Activated naive CD8-positive, alpha-beta T cell treated with anti-CD3 and anti-CD28 coated beads, Interleukin-2, amount 50 U/mL, for 24 hours (primary cell): ENCODE data around the gene ANKHD1.
"Not testable (repeated sequence)": the region's sequence is repeated elsewhere in the genome, so short reads cannot be mapped to it uniquely, and the experiment has no call there.

Source experiments
- ATAC-seq: fragments of 150-1000 bp; cut with Tn5 transposase; one replicate; pipeline ENCODE4 v1.10.0; 2021
- DNase-seq: peaks from one replicate; pipeline ENCODE4 v3.0.0; 2021
- H3K27ac Mint-ChIP-seq: one replicate; pipeline ENCODE4 v1.8.0; 2021; ENCODE audit warnings: mild to moderate bottlenecking, mixed read lengths
- H3K27me3 Mint-ChIP-seq: one replicate; pipeline ENCODE4 v1.8.0; 2021; ENCODE audit warnings: mixed read lengths
- H3K36me3 Mint-ChIP-seq: one replicate; pipeline ENCODE4 v1.8.0; 2021; ENCODE audit warnings: low read depth, mixed read lengths
- H3K4me1 Mint-ChIP-seq: one replicate; pipeline ENCODE4 v1.8.0; 2021; ENCODE audit warnings: mixed read lengths
- H3K4me3 Mint-ChIP-seq: one replicate; pipeline ENCODE4 v1.8.0; 2021; ENCODE audit warnings: mild to moderate bottlenecking, moderate library complexity, mixed read lengths
- H3K9me3 Mint-ChIP-seq: one replicate; pipeline ENCODE4 v1.8.0; 2021; ENCODE audit warnings: mixed read lengths

Gene ANKHD1

DNA sequence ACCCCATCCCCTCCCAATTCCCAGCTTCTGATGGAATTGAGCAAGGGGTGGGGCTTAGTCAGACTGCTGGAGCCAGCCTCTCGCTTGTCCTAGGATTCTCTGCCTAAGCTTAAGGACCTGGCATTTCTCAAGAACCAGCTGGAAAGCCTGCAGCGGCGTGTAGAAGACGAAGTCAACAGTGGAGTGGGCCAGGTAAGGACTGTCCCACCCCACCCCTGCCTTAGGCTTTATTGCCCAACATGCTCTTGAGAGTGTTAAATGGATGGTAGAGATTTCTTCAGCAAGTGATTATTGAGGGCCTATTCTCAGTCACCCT lies 164.1 kb downstream of the ANKHD1 start:
- Mint-ChIP-seq H3K9me3 (no peaks in the 10 kb centered on the region), H3K4me3 (peak overlapping the region; percentile 97), H3K27me3 (no peaks in the 10 kb centered on the region), H3K27ac (peak overlapping the region; percentile 98), H3K36me3 (peaks cover 30% of the 10 kb centered on the region), H3K4me1 (peaks cover 59% of the 10 kb centered on the region)
- ATAC-seq = no peak
- no peak for DNase-seq

DNA sequence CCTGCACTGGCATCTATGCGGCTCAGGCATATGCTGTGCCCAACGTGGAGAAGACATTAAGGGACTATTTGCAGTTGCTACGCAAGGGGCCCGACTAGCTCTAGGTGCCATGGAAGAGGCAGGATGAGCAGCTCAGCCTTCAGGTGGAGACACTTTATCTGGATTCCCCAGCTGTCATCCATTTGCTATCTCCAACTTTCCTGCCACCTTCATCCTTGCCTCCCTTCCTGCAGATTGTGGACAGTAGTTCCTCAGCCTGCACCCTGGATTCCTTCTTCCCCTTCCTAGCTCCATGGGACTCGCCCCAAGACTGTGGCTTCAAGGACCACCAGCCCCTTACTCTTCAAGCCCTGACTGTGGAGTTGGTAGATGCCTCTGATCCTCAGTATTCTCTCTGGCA lies 165.0 kb downstream of the ANKHD1 start:
- Mint-ChIP-seq H3K36me3 (peaks cover 30% of the 10 kb centered on the region), H3K9me3 (no peaks in the 10 kb centered on the region), H3K27ac (peak overlapping the region; percentile 41)

DNA sequence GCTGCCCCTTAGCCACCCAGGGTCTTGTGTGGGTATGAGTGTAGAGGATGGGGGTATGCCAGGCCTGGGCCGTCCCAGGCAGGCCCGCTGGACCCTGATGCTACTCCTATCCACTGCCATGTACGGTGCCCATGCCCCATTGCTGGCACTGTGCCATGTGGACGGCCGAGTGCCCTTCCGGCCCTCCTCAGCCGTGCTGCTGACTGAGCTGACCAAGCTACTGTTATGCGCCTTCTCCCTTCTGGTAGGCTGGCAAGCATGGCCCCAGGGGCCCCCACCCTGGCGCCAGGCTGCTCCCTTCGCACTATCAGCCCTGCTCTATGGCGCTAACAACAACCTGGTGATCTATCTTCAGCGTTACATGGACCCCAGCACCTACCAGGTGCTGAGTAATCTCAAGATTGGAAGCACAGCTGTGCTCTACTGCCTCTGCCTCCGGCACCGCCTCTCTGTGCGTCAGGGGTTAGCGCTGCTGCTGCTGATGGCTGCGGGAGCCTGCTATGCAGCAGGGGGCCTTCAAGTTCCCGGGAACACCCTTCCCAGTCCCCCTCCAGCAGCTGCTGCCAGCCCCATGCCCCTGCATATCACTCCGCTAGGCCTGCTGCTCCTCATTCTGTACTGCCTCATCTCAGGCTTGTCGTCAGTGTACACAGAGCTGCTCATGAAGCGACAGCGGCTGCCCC lies 165.6 kb downstream of the ANKHD1 start:
- Mint-ChIP-seq H3K4me1 (peaks cover 59% of the 10 kb centered on the region), H3K9me3 (no peaks in the 10 kb centered on the region), H3K36me3 (peaks cover 30% of the 10 kb centered on the region), H3K27ac (peak overlapping the region; percentile 41), H3K27me3 (no peaks in the 10 kb centered on the region), H3K4me3 (peak overlapping the region; percentile 14)
- DNase-seq (no peak), ATAC-seq (no peak)

More for the DNA sequence above, 165.0 kb downstream of the ANKHD1 start:
- H3K4me1 Mint-ChIP-seq = peaks cover 59% of the 10 kb centered on the region
- DNase-seq (no peak), ATAC-seq (no peak)
- peak overlapping the region; percentile 14 for H3K4me3 Mint-ChIP-seq
- no peaks in the 10 kb centered on the region for H3K27me3 Mint-ChIP-seq

DNA sequence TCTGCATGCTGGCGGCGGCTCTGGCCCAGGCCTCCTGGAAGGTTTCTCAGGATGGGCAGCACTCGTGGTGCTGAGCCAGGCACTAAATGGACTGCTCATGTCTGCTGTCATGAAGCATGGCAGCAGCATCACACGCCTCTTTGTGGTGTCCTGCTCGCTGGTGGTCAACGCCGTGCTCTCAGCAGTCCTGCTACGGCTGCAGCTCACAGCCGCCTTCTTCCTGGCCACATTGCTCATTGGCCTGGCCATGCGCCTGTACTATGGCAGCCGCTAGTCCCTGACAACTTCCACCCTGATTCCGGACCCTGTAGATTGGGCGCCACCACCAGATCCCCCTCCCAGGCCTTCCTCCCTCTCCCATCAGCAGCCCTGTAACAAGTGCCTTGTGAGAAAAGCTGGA lies 166.2 kb downstream of the ANKHD1 start:
- H3K27me3 Mint-ChIP-seq = no peaks in the 10 kb centered on the region
- DNase-seq (no peak), ATAC-seq (no peak)
- no peaks in the 10 kb centered on the region for H3K9me3 Mint-ChIP-seq
- H3K4me1 Mint-ChIP-seq = peaks cover 56% of the 10 kb centered on the region
- H3K27ac Mint-ChIP-seq = peak overlapping the region; percentile 91
- no peak overlapping the region for H3K4me3 Mint-ChIP-seq
- H3K36me3 Mint-ChIP-seq = peaks cover 30% of the 10 kb centered on the region

DNA sequence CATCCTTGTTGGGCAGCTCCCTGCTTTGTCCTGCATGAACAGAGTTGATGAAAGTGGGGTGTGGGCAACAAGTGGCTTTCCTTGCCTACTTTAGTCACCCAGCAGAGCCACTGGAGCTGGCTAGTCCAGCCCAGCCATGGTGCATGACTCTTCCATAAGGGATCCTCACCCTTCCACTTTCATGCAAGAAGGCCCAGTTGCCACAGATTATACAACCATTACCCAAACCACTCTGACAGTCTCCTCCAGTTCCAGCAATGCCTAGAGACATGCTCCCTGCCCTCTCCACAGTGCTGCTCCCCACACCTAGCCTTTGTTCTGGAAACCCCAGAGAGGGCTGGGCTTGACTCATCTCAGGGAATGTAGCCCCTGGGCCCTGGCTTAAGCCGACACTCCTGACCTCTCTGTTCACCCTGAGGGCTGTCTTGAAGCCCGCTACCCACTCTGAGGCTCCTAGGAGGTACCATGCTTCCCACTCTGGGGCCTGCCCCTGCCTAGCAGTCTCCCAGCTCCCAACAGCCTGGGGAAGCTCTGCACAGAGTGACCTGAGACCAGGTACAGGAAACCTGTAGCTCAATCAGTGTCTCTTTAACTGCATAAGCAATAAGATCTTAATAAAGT lies 166.9 kb downstream of the ANKHD1 start:
- Mint-ChIP-seq H3K27ac (peak overlapping the region; percentile 91), H3K4me1 (peaks cover 51% of the 10 kb centered on the region), H3K27me3 (no peaks in the 10 kb centered on the region), H3K9me3 (no peaks in the 10 kb centered on the region), H3K4me3 (peak overlapping the region; percentile 69), H3K36me3 (peaks cover 30% of the 10 kb centered on the region)
- no peak for ATAC-seq
- no peak for DNase-seq

DNA sequence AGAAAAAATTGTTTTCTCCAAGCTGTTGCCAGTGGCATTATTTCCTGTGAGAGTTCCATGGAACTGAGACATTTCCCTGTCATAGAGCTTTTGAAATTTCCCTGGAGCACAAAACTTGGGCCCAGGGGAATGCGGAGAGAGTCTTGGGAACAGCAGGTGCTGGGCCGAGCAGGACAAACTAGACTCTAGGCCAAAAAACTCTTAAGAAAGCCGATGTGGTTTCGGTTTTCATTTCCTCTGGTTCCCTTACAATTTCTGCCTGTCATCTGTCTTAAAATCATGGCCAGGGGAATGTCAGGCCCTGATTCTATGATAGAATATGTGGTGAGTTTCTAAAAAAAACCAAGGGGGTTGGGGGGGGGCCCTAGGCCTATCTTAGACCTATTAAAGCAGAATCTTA lies 167.6 kb downstream of the ANKHD1 start:
- H3K27me3 Mint-ChIP-seq = no peaks in the 10 kb centered on the region
- H3K27ac Mint-ChIP-seq = peak overlapping the region; percentile 91
- no peaks in the 10 kb centered on the region for H3K9me3 Mint-ChIP-seq
- peaks cover 30% of the 10 kb centered on the region for H3K36me3 Mint-ChIP-seq
- no peak for DNase-seq
- peak overlapping the region; percentile 69 for H3K4me3 Mint-ChIP-seq
- H3K4me1 Mint-ChIP-seq = peaks cover 45% of the 10 kb centered on the region
- ATAC-seq = no peak

DNA sequence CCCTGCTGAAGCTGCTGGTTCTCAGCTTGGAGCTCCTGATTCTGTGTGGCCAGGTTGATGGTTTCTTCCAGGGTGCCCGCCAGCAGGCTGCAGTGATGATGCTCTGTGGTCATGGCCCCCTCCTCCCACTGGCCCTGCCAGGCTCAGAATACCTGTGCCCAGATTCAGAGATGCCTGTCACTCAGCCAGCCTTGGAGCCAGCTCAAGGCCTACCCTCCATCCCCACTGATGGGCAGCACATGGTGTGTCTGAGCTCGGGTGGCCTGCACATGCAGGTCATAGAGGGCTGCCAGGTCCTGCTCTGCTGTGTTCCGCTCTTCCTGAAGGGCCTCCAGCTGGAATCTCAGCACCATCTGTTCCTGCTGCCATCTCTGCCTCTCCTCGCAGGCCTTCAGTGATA lies 168.4 kb downstream of the ANKHD1 start:
- DNase-seq (no peak), ATAC-seq (no peak)
- Mint-ChIP-seq H3K9me3 (no peaks in the 10 kb centered on the region), H3K27ac (no peak overlapping the region), H3K36me3 (peaks cover 24% of the 10 kb centered on the region), H3K4me3 (no peak overlapping the region), H3K27me3 (no peaks in the 10 kb centered on the region), H3K4me1 (peaks cover 39% of the 10 kb centered on the region)

DNA sequence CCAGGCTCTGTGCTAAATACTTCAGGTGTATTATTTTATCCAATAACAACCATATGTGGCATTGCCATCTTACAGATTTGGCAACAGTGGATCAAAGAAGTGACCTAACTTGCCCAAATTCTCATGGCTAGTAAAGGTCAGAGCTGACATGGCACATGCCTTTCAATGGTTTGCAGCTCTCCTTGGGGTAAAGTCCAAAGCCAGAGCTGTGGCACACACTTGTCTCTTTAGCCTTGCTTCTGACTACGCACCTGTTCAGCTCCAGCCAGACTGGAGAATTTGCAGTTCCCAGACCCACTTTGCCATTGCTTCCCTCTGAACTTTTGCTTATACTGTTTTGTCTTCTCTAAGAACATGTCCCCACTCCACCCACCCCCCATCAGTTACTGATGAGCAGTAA lies 168.9 kb downstream of the ANKHD1 start:
- Mint-ChIP-seq H3K27ac (no peak overlapping the region), H3K9me3 (no peaks in the 10 kb centered on the region), H3K4me1 (peaks cover 34% of the 10 kb centered on the region), H3K36me3 (peaks cover 20% of the 10 kb centered on the region), H3K27me3 (no peaks in the 10 kb centered on the region), H3K4me3 (no peak overlapping the region)
- ATAC-seq = no peak
- no peak for DNase-seq

DNA sequence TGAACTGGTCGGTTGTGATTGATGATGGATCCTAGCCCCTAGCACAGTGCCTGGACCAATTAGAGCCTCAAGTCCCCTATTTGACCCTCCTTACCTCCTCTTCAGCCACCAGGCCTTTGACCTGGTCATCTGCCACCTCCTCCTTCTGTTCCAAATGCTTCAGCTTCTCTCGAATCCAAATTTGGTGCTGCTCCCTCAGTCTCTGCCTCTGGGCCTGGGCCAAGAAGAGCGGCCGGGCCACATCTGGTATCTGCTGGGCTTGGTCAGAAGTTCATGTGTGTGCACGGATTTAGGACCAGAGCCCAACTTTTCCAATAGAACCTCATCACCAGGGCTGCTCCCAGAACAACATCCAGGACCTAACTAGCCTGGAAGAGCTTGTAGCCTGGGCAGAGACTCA lies 169.5 kb downstream of the ANKHD1 start:
- Mint-ChIP-seq H3K27me3 (no peaks in the 10 kb centered on the region), H3K9me3 (no peaks in the 10 kb centered on the region), H3K4me1 (peaks cover 28% of the 10 kb centered on the region), H3K4me3 (no peak overlapping the region), H3K27ac (no peak overlapping the region), H3K36me3 (peaks cover 14% of the 10 kb centered on the region)
- DNase-seq (no peak), ATAC-seq (no peak)

DNA sequence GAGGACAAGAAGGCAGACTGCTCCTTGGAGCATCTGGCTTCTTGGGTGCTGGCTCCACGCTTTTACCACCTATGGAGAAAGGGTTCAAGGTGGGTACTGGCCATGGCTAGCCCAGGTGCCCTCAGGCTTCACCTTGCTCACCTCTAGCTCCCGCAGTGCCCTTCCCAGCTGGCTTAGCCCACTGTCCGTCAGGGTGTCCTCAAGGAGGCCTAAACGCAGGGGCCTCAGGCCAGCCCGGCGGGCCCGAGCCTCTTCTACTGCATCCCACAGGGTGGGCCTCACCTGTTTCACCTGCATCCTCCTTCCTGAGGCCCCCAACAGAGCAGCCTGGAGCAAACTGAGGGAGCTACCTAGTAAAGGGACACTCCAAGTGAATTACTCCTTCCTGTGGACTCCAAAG lies 172.1 kb downstream of the ANKHD1 start:
- no peak for ATAC-seq
- Mint-ChIP-seq H3K27ac (no peak overlapping the region), H3K9me3 (no peaks in the 10 kb centered on the region)

DNA sequence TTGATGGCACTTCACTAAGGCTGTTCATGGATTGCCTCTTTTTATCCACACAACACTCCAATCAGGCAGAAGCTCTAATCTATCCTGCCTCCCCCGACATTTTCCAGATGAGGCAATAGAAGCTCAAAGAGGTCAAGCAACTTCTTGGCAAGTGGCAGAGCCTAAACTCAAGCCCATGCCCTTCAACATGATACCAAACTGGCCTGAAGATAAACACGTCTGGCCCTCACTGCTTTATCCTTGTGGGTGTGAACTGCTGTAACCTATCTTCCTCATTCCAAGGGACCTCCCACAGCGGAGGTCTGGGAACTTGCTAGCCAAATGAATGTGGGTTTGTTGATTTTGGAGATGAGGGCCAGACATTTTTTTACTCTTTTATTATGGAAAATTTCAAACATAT lies 172.5 kb downstream of the ANKHD1 start:
- no peak for ATAC-seq
- Mint-ChIP-seq H3K36me3 (peaks cover 2% of the 10 kb centered on the region), H3K9me3 (no peaks in the 10 kb centered on the region), H3K27ac (no peak overlapping the region), H3K4me1 (peaks cover 10% of the 10 kb centered on the region), H3K4me3 (no peak overlapping the region), H3K27me3 (no peaks in the 10 kb centered on the region)
- DNase-seq = no peak

More for the DNA sequence above, 172.1 kb downstream of the ANKHD1 start:
- Mint-ChIP-seq H3K27me3 (no peaks in the 10 kb centered on the region), H3K4me3 (no peak overlapping the region), H3K4me1 (peaks cover 15% of the 10 kb centered on the region), H3K36me3 (peaks cover 2% of the 10 kb centered on the region)
- DNase-seq = no peak

DNA sequence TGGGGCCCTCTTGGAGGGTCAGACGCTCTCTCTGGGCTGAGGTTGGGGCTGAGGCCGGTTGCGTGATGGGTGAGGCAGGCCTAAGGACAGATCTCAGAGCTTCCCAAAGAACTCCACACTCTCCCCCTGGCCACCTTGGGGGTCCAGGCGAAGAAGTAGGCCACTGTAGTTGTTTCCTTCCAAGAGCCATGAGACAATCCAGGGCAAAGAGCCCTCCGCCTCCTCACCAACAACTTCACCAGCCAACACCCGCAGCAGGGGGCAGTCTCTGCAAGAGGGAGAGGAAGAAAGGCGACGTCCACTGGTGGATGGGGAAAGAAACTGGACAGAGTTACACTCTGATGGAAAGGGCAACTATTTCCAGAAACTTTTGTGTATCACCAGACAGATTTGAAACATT lies 173.7 kb downstream of the ANKHD1 start:
- H3K36me3 Mint-ChIP-seq = peaks cover under 1% of the 10 kb centered on the region
- H3K27me3 Mint-ChIP-seq = peaks cover 2% of the 10 kb centered on the region
- no peak overlapping the region for H3K4me3 Mint-ChIP-seq
- no peaks in the 10 kb centered on the region for H3K9me3 Mint-ChIP-seq
- peaks cover under 1% of the 10 kb centered on the region for H3K4me1 Mint-ChIP-seq
- ATAC-seq (no peak), DNase-seq (no peak)
- no peak overlapping the region for H3K27ac Mint-ChIP-seq

DNA sequence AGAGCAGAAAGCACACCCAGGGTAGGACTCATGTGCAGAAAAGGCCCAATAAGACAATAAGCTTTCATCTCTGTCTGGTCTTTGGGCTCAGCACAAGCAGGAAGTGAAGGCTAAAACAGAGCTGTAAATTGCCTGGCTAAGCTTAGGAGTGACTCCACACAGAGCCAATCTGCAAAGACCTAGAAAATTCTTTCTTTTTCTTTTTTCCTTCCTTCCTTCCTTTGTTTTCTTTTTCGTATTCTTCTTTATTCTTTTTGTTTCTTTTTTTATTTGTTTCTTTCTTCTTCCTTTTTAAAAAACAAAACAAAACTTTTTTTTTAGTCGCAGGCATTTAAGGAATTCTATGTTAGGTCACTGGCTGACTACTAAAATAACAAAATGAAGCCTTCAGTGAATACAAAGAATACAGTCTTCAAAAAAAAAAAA lies 175.2 kb downstream of the ANKHD1 start:
- Mint-ChIP-seq H3K27ac (no peak overlapping the region), H3K27me3 (peaks cover 9% of the 10 kb centered on the region), H3K4me3 (no peak overlapping the region), H3K9me3 (no peaks in the 10 kb centered on the region), H3K36me3 (no peaks in the 10 kb centered on the region), H3K4me1 (no peaks in the 10 kb centered on the region)
- ATAC-seq (no peak), DNase-seq (no peak)

DNA sequence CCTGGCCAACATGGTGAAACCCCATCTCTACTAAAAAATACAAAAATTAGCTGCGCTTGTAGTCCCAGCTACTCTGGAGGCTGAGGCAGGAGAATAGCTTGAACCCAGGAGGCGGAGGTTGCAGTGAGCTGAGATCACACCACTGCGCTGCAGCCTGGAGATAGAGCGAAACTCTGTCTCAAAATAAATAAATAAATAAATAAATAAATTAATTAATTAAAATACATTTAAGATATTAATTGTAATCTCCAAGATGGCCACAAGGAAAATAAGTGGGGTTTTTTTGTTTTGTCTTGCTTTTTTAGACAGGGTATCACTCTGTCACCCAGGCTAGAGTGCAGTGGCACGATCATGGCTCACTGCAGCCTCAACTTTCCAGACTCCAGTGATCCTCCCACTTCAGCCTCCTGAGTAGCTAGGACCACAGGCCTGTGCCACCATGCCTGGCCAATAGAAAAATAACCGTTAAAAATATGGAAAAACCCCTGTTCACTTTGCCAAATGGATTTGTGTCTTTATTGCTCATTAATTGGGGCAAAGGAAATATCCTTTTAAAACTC lies 177.6 kb downstream of the ANKHD1 start:
- H3K4me3 Mint-ChIP-seq, H3K9me3 Mint-ChIP-seq, ATAC-seq, H3K36me3 Mint-ChIP-seq, H3K27ac Mint-ChIP-seq, H3K4me1 Mint-ChIP-seq, DNase-seq: not testable (repeated sequence)
- peaks cover 12% of the 10 kb centered on the region for H3K27me3 Mint-ChIP-seq

DNA sequence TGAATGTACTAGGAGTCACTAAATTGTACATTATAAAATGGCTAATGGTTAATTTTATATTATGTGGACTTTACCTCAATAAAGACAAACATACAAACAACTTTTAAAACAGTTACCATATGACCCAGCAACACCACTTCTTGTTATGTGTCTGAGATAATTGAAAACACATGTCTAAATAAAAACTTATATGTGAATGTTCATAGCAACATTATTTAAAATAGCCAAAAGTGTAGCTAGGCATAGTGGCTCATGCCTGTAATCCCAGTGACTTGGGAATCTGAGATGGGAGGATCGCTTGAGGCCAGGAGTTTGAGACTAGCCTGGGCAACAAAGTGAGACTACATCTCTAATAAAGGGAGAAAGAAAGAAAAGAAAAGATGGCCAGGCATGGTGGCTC lies 185.9 kb downstream of the ANKHD1 start:
- Mint-ChIP-seq H3K27ac (no peak overlapping the region), H3K9me3 (peaks cover 3% of the 10 kb centered on the region), H3K4me1 (no peaks in the 10 kb centered on the region), H3K4me3 (no peak overlapping the region), H3K36me3 (no peaks in the 10 kb centered on the region), H3K27me3 (peaks cover 3% of the 10 kb centered on the region)
- no peak for ATAC-seq
- no peak for DNase-seq
